Measurements from ENCODE around the gene ZACN.

DNA sequence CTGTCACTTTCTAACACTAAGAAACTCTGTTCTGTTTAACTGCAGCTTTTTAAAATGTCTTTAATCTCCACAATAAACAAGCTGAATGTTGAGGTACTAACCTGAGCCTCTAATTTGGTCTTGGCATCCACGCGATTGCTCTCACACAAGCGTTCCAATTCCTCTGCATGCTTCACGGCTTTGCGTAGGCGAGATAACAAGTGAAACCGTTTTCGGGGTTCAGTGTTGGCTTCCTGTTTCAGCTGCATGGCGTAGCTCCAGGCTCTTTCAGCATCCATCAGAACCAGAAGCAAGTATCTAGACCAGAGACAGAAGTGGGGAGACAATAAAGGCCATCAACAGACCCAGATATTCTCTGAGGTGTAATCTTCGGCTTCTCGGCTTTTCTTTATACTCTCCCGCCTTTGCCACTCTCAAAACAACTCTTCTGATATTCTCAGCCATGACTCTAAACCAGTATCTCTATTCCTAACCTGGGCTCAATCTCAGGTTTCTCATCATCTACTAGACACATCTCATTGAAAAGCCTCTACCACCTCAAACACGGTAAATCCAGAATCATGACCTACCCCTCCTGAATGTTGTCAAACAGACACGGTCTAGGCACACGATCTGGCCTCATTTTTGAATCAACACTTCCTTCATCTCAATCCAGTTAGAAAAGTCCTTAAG is 15.0 kb upstream of the ZACN start:
- TF ChIP-seq, protein P1, sequence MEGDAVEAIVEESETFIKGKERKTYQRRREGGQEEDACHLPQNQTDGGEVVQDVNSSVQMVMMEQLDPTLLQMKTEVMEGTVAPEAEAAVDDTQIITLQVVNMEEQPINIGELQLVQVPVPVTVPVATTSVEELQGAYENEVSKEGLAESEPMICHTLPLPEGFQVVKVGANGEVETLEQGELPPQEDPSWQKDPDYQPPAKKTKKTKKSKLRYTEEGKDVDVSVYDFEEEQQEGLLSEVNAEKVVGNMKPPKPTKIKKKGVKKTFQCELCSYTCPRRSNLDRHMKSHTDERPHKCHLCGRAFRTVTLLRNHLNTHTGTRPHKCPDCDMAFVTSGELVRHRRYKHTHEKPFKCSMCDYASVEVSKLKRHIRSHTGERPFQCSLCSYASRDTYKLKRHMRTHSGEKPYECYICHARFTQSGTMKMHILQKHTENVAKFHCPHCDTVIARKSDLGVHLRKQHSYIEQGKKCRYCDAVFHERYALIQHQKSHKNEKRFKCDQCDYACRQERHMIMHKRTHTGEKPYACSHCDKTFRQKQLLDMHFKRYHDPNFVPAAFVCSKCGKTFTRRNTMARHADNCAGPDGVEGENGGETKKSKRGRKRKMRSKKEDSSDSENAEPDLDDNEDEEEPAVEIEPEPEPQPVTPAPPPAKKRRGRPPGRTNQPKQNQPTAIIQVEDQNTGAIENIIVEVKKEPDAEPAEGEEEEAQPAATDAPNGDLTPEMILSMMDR (conservative IDR thresholded peaks at IDR 0.05; ENCODE audit: low read length), result no peak
- TF ChIP-seq EZH2phosphoT487 (IDR thresholded peaks at IDR 0.05; ENCODE audit: borderline replicate concordance), result no peak

All from Loucy (cell line).